Ovary (tissue), 9 donors: Measurements from ENCODE around the gene XPO6. TPM values are rescaled to one million over a fixed set of nuclear protein-coding genes. Genes with fewer than 3 reads are reported as not detected.

ENCODE experiments used
- DNase-seq, 5 donors: peaks; one replicate each; pipeline ENCODE4 v3.0.0-alpha.2; 2019 to 2020
- H3K27ac ChIP-seq, 2 donors: fragments of 200-600 bp; one replicate each; pipeline versions ENCODE4 v1.5.1 to v1.8.0; 2019 to 2022
- H3K27me3 ChIP-seq: fragments of 200-600 bp; one replicate; pipeline ENCODE4 v1.8.0; 2022
- H3K36me3 ChIP-seq: fragments of 200-600 bp; sonication (generic); one replicate; pipeline ENCODE4 v1.5.1; 2019
- H3K4me1 ChIP-seq: one replicate; pipeline ENCODE4 v1.8.1; 2013; ENCODE audit warnings: mild to moderate bottlenecking, moderate library complexity; ENCODE audit not compliant: insufficient read depth
- H3K4me3 ChIP-seq: fragments of 200-600 bp; sonication (generic); one replicate; pipeline ENCODE4 v1.5.1; 2017
- H3K9me3 ChIP-seq, 2 donors: fragments of 200-600 bp in 1 of 2; sonication (generic) in 1 of 2; one replicate each; pipeline versions ENCODE4 v1.5.1 to v1.8.1; 2013 to 2019; ENCODE audit warnings: mild to moderate bottlenecking in 1 of 2, moderate library complexity in 1 of 2
- EP300 ChIP-seq: sonication (generic); formaldehyde crosslinking; IDR thresholded peaks from one replicate; pipeline ENCODE4 v1.6.1; 2017; ENCODE audit warnings: antibody characterized with exemption
- POLR2A ChIP-seq: fragments of 450-650 bp; IDR thresholded peaks from one replicate; pipeline ENCODE4 v1.6.1; 2017; ENCODE audit warnings: antibody characterized with exemption, mild to moderate bottlenecking, moderate library complexity
- WGBS, 3 donors: extraction: QIAGEN DNeasy Blood & Tissue Kit in 1 of 3; methylation state at CpG; one replicate each; pipeline versions ENCODE4 v1.1.5 to v1.1.7; 2013 to 2017; 5-methylcytosine and 5-hydroxymethylcytosine counted together
- intact Hi-C, 4 donors: fragments of 100-400 bp; cut with DNase I; formaldehyde crosslinking; loops; one replicate each; pipeline versions ENCODE4 v1.11.0 to v1.15.1; 2022 to 2023
- polyA plus RNA-seq, 2 donors: library from polyadenylated mRNA; stranded (reverse); fragments of 200-250 nt in 1 of 2; fragments of 350-450 nt in 1 of 2; fragmentation: Illumina TruSeq in 1 of 2; extraction: RNeasy Lipid Tissue Mini Kit (QIAGEN cat#74804) in 1 of 2; gene quantifications; one replicate each; pipeline ENCODE4 v1.2.3, GENCODE V29; 2013 to 2014
- total RNA-seq, 7 donors: library from RNA; depleted of rRNA in 2 of 7; stranded (reverse); fragments of >200 nt in 2 of 7; fragmentation: NEBNext Ultra II Directional in 3 of 7; extraction: Animal tissue kit (Norgen Biotek cat#: 25700) in 3 of 7; gene quantifications; one replicate each; pipeline versions ENCODE4 v1.1.0 to v1.2.4, GENCODE V29; 2016 to 2023
- TF ChIP-seq, protein P1 (sequence below), 3 donors: fragments of 450-650 bp in 2 of 3; fragments of 200-600 bp in 1 of 3; IDR thresholded peaks; one replicate each; pipeline versions ENCODE4 v1.5.1 to v1.8.0; 2016 to 2022; ENCODE audit warnings: antibody characterized with exemption in 3 of 3, mild to moderate bottlenecking in 1 of 3
- donor health status: DM: no; HTN: no; CAD: no; lungs with moderate emphysema.
- donor health status: DM: no; HTN: no; CAD: no.
- donor health status: Bipolar disorder and iron deficiency.
- donor health status: DM: yes; HTN: yes; CAD: no.
- donor health status: DM: no; HTN: no; CAD: no.
- donor health status: DM: yes; HTN: yes; CAD: no.

Gene XPO6
- total and polyA plus RNA-seq, 9 donors = 30.3 to 98.2 (median 65.0) TPM

DNA sequence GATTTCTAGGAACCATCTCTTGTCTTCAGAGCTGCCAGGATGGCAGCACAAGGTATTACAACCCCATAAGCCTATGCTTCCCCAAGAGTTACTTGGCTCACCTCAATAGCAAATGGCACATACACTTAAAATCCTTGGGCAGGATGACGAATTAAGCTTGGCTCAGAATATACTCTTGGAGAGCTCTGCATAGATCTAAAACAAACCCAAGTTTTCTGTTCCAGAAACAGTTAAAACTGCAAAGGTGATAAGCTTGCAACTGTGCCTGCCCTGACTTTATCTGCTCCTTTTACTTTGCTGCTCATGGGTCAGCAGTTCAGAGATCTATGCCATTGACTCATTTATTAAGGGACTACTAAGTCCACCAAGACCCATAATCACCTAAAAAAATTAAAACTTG, 26.1 kb downstream of the XPO6 start:
- Histone ChIP-seq H3K4me3 (no peak overlapping the region), H3K4me1 (peaks cover 22% of the 10 kb centered on the region), H3K36me3 (no peaks in the 10 kb centered on the region), H3K9me3 (no peaks in the 10 kb centered on the region), H3K27ac (no peak overlapping the region), H3K27me3 (no peaks in the 10 kb centered on the region)
- intact Hi-C loops = no loop called here
- TF ChIP-seq, protein P1, sequence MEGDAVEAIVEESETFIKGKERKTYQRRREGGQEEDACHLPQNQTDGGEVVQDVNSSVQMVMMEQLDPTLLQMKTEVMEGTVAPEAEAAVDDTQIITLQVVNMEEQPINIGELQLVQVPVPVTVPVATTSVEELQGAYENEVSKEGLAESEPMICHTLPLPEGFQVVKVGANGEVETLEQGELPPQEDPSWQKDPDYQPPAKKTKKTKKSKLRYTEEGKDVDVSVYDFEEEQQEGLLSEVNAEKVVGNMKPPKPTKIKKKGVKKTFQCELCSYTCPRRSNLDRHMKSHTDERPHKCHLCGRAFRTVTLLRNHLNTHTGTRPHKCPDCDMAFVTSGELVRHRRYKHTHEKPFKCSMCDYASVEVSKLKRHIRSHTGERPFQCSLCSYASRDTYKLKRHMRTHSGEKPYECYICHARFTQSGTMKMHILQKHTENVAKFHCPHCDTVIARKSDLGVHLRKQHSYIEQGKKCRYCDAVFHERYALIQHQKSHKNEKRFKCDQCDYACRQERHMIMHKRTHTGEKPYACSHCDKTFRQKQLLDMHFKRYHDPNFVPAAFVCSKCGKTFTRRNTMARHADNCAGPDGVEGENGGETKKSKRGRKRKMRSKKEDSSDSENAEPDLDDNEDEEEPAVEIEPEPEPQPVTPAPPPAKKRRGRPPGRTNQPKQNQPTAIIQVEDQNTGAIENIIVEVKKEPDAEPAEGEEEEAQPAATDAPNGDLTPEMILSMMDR (IDR thresholded peaks at IDR 0.05) = no peak
- no peak for TF ChIP-seq EP300
- no peak for DNase-seq
- 82 to 100% (median 88%) methylated on average over 1 of the region's 1 CpG for WGBS, 3 donors

DNA sequence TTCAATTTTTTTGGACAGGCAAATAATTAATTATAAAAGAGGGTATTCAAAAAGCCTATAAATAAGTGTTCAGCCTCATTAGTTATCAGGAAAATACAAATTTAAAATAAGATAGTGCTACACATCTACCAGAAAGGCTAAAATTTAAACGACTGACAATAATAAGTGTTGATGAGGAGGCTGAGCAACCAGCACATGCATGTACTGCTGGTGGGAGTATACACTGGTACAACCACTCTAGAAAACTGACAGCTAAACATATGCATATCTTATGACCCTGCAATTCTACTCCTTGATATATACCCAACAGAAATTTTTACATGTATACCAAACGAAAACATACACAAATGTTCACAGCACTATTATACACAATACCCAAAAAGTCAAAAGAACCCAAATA, 27.1 kb downstream of the XPO6 start:
- TF ChIP-seq, protein P1 (IDR thresholded peaks at IDR 0.05) = no peak
- no peak for TF ChIP-seq POLR2A
- TF ChIP-seq EP300 = no peak
- Histone ChIP-seq H3K4me1 (peaks cover 20% of the 10 kb centered on the region), H3K4me3 (no peak overlapping the region)

DNA sequence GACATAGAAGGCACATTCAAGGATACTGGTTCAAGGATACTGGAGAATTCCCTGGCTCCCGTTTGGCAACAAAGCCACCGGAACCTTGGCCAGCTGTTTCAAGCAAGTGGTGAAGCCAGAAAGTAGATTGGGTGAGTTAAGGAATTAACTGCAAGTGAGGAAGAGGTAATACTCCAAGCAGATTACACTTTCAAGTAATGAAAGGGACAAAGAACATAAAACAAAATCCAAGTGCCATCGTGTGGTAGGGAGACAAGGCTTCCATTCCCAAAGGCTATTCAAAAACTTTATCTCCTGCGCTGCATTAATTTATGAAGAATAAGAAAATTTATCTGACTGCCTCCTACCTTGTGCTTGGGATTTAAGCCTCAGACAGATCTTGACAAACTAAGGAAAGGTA, 27.8 kb downstream of the XPO6 start:
- Histone ChIP-seq H3K27ac (no peak overlapping the region), H3K4me1 (peaks cover 20% of the 10 kb centered on the region), H3K27me3 (no peaks in the 10 kb centered on the region), H3K4me3 (no peak overlapping the region), H3K36me3 (no peaks in the 10 kb centered on the region), H3K9me3 (no peaks in the 10 kb centered on the region)
- intact Hi-C loops = no loop called here
- 40 to 55% (median 44%) methylated on average over 4 of the region's 4 CpGs for WGBS, 3 donors
- TF ChIP-seq, protein P1 (IDR thresholded peaks at IDR 0.05) = no peak
- TF ChIP-seq EP300 = no peak
- no peak for TF ChIP-seq POLR2A
- DNase-seq = peak in 1 of 5 donors; percentile 47

More for the DNA sequence above, 27.1 kb downstream of the XPO6 start:
- WGBS, 3 donors = 96 to 99% (median 99%) methylated on average over 2 of the region's 2 CpGs
- Histone ChIP-seq H3K27me3 (no peaks in the 10 kb centered on the region), H3K9me3 (no peaks in the 10 kb centered on the region), H3K36me3 (no peaks in the 10 kb centered on the region), H3K27ac (no peak overlapping the region)
- no peak for DNase-seq
- intact Hi-C loops = no loop called here

DNA sequence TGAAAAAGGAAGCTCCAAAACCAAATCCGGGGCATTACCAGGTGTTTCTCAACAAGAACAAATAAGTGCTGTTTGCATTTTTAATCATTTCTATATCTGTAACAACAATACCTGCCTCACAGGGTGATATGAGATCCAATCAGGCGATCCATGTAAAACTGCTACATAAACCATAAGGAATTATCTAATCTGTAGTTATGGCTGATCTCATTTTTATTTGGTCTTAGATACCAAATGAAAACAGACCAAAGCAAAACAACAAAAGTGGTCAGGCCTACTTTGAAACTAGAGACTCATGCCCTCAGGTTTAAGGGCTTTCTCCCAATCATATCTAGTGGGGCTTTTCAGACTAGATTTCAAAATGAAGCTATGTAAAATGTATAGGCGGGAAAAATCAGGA, 28.3 kb downstream of the XPO6 start:
- DNase-seq = no peak
- Histone ChIP-seq H3K27me3 (no peaks in the 10 kb centered on the region), H3K36me3 (no peaks in the 10 kb centered on the region), H3K27ac (no peak overlapping the region), H3K4me1 (peaks cover 19% of the 10 kb centered on the region), H3K4me3 (no peak overlapping the region), H3K9me3 (no peaks in the 10 kb centered on the region)
- intact Hi-C loops = no loop called here
- WGBS, 3 donors = 45 to 61% (median 57%) methylated on average over 3 of the region's 3 CpGs
- TF ChIP-seq POLR2A (no peak), EP300 (no peak)
- TF ChIP-seq, protein P1 (IDR thresholded peaks at IDR 0.05) = no peak
